HL-60 (cell line): ENCODE data around the gene GPR45.

Experiments
- DNase-seq, 2 experiments: peaks; one replicate each; pipeline ENCODE4 v3.0.0-alpha.2; 2010 to 2020; ENCODE audit warnings: low read depth in 1 of 2, low spot score in 1 of 2
- H3K27ac ChIP-seq: fragments of 250-450 bp; sonication (Bioruptor Pico); replicated peaks from 2 replicates; pipeline ENCODE4 v1.5.1; 2020; ENCODE audit warnings: mild to moderate bottlenecking, moderate library complexity
- H3K27me3 ChIP-seq: fragments of 250-450 bp; sonication (Bioruptor Pico); 2 replicates; pipeline ENCODE4 v1.5.1; 2021; ENCODE audit warnings: mild to moderate bottlenecking, moderate library complexity; ENCODE audit not compliant: insufficient read depth, poor library complexity, severe bottlenecking
- H3K4me3 ChIP-seq: replicated peaks from 2 replicates; pipeline ENCODE4 v1.5.1; 2011; ENCODE audit warnings: mild to moderate bottlenecking, control low read depth, low read length; ENCODE audit not compliant: insufficient read depth
- CTCF ChIP-seq: IDR thresholded peaks from one replicate; pipeline ENCODE4 v1.5.1; 2011; ENCODE audit warnings: low read length, control low read depth, inconsistent platforms; ENCODE audit not compliant: insufficient read depth
- GABPA ChIP-seq: IDR thresholded peaks from 2 replicates; pipeline ENCODE4 v1.6.1; 2012; ENCODE audit warnings: low read depth
- POLR2AphosphoS5 ChIP-seq: IDR thresholded peaks from 2 replicates; pipeline ENCODE4 v1.6.1; 2012; ENCODE audit warnings: low read depth
- SPI1 ChIP-seq: IDR thresholded peaks from 2 replicates; pipeline ENCODE4 v1.6.1; 2012; ENCODE audit warnings: low read depth, mild to moderate bottlenecking, borderline replicate concordance
- long read RNA-seq: library from polyadenylated mRNA; unstranded; transcript quantifications from one replicate; pipeline ENCODE4 v2.0.0, GENCODE V29; 2020
- TF ChIP-seq, protein P1 (sequence below): IDR thresholded peaks from 2 replicates; pipeline ENCODE4 v1.6.1; 2012; ENCODE audit warnings: low read depth; ENCODE audit not compliant: insufficient replicate concordance

GPR45 gene, protein sequence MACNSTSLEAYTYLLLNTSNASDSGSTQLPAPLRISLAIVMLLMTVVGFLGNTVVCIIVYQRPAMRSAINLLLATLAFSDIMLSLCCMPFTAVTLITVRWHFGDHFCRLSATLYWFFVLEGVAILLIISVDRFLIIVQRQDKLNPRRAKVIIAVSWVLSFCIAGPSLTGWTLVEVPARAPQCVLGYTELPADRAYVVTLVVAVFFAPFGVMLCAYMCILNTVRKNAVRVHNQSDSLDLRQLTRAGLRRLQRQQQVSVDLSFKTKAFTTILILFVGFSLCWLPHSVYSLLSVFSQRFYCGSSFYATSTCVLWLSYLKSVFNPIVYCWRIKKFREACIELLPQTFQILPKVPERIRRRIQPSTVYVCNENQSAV
- long read RNA-seq: 0 reads

GRCh38 chr2:105241443-105241842 lies at the start of gene GPR45:
Gene GPR45, plus strand, starts transcription at chr2:105241743. Its CDS starts 116 bp downstream, at chr2:105241859.
- Histone ChIP-seq H3K4me3 (no peak within 1 kb of the TSS), H3K27ac (no peak within 1 kb of the TSS), H3K27me3 (peaks cover 3% of the 10 kb centered on the region)
- DNase-seq: no peak
- TF ChIP-seq POLR2AphosphoS5: no peak
- TF ChIP-seq CTCF: no peak
- TF ChIP-seq, protein P1, sequence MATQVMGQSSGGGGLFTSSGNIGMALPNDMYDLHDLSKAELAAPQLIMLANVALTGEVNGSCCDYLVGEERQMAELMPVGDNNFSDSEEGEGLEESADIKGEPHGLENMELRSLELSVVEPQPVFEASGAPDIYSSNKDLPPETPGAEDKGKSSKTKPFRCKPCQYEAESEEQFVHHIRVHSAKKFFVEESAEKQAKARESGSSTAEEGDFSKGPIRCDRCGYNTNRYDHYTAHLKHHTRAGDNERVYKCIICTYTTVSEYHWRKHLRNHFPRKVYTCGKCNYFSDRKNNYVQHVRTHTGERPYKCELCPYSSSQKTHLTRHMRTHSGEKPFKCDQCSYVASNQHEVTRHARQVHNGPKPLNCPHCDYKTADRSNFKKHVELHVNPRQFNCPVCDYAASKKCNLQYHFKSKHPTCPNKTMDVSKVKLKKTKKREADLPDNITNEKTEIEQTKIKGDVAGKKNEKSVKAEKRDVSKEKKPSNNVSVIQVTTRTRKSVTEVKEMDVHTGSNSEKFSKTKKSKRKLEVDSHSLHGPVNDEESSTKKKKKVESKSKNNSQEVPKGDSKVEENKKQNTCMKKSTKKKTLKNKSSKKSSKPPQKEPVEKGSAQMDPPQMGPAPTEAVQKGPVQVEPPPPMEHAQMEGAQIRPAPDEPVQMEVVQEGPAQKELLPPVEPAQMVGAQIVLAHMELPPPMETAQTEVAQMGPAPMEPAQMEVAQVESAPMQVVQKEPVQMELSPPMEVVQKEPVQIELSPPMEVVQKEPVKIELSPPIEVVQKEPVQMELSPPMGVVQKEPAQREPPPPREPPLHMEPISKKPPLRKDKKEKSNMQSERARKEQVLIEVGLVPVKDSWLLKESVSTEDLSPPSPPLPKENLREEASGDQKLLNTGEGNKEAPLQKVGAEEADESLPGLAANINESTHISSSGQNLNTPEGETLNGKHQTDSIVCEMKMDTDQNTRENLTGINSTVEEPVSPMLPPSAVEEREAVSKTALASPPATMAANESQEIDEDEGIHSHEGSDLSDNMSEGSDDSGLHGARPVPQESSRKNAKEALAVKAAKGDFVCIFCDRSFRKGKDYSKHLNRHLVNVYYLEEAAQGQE: no peak

DNA sequence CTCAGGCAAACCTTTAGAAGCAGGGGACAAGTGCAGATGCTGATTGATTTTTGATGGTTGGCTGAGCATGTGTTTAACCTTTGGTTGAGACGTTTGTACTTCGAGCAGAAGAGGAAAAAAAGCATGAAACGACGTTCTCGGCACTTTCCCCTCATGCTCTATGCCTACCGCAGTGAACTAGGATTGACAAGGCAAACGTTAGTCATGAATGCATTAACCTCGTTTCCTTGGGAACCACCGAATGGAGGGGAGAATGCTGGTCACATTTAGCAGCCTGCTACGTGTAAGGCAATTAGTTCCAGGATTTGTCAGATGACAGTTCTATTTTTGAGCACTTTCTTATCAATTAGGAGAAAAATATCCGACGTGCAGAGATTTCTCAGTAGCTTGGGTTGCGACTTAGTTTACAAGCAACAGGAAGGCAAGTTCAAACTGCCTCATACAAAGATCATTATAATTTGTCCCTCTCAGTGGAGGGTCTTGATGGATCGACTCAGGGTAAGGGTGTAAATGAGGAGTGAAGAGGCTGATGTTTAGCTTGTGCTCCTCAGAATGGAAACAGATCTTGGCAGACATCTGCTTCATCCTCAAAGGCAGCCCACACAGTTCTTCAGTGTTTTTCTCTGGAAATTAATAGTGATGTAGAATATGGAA lies 47.4 kb upstream of the GPR45 start:
- Histone ChIP-seq H3K27ac (no peak overlapping the region), H3K4me3 (no peak overlapping the region), H3K27me3 (no peaks in the 10 kb centered on the region)
- no peak for TF ChIP-seq CTCF
- TF ChIP-seq POLR2AphosphoS5: no peak
- no peak for TF ChIP-seq GABPA
- TF ChIP-seq, protein P1: no peak
- TF ChIP-seq SPI1: no peak
- DNase-seq: no peak

DNA sequence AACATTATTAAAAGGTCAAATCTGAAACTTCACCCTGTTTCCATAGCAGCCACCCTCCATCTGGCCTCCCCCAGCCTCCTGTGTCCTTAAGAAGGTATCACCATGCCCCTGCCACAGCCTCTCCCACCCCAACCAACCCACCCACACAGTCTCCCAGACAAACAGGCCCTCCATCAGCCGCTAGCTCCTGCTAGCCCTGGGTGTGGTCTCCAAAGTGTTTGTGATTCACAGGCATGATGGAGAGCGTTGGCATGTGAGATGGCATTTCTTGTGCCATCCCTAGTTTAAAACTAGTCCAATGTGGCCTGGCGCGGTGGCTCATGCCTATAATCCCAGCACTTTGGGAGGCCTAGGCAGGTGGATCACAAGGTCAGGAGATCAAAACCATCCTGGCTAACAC lies 44.9 kb upstream of the GPR45 start:
- H3K27me3 ChIP-seq: no peaks in the 10 kb centered on the region
- TF ChIP-seq, protein P1: no peak
- TF ChIP-seq GABPA: no peak
- TF ChIP-seq CTCF: no peak
- no peak for TF ChIP-seq POLR2AphosphoS5
- TF ChIP-seq SPI1: no peak
- DNase-seq: no peak
- no peak overlapping the region for H3K27ac ChIP-seq
- no peak overlapping the region for H3K4me3 ChIP-seq
